Articular chondrocyte of knee joint (primary cell): ENCODE data around the gene RASIP1. TPM values are rescaled to one million over a fixed set of nuclear protein-coding genes. Genes with fewer than 3 reads are reported as not detected.

Source experiments
- total RNA-seq: library from RNA; depleted of rRNA; stranded (reverse); fragments of >200 nt; gene quantifications from 2 replicates; pipeline ENCODE4 v1.2.3, GENCODE V29; 2012

Gene RASIP1, protein sequence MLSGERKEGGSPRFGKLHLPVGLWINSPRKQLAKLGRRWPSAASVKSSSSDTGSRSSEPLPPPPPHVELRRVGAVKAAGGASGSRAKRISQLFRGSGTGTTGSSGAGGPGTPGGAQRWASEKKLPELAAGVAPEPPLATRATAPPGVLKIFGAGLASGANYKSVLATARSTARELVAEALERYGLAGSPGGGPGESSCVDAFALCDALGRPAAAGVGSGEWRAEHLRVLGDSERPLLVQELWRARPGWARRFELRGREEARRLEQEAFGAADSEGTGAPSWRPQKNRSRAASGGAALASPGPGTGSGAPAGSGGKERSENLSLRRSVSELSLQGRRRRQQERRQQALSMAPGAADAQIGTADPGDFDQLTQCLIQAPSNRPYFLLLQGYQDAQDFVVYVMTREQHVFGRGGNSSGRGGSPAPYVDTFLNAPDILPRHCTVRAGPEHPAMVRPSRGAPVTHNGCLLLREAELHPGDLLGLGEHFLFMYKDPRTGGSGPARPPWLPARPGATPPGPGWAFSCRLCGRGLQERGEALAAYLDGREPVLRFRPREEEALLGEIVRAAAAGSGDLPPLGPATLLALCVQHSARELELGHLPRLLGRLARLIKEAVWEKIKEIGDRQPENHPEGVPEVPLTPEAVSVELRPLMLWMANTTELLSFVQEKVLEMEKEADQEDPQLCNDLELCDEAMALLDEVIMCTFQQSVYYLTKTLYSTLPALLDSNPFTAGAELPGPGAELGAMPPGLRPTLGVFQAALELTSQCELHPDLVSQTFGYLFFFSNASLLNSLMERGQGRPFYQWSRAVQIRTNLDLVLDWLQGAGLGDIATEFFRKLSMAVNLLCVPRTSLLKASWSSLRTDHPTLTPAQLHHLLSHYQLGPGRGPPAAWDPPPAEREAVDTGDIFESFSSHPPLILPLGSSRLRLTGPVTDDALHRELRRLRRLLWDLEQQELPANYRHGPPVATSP
- 0.91 and 1.3 TPM in 2 replicates for total RNA-seq

DNA sequence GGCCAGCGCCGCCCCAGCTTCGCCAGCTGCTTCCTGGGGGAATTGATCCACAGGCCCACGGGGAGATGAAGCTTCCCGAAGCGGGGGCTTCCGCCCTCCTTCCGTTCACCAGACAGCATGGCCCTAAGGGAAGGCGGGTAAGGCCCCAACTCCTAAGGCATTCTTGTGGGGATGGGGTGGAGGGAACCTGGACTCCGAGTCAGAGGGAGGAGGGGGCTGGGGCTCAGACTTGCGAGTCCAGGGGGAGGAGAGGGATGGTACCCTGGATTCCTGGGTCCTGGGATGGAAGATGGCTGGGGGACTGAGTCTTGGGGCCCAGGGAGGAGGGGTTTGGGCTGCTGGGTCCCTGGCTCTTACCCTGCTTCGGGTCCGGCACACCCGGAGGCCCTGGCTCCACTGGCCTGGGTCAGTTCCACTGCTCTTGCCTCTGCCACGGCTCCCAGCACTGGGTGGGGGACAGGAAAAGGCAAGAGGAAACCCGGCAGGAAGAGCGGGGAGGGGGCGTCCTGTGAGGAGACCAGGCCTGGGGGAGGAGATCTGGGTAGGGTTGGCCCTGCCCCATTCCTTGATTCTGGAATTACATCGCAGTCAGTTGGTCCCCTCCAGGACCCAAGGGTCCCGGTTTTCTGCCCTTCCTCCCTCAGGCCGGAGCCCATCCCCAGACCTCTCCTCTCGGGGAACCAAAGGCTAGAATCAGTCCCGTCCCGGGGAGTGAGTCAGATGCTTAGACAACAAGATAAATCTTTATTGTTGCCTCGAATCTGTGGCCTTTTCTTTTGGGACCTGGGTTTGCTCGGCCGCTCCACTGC lies at the start of gene RASIP1:
Gene RASIP1 (minus strand): TSS at position 447 of the 809 bp plus-strand sequence. CDS start 328 bp downstream, at position 119.

DNA sequence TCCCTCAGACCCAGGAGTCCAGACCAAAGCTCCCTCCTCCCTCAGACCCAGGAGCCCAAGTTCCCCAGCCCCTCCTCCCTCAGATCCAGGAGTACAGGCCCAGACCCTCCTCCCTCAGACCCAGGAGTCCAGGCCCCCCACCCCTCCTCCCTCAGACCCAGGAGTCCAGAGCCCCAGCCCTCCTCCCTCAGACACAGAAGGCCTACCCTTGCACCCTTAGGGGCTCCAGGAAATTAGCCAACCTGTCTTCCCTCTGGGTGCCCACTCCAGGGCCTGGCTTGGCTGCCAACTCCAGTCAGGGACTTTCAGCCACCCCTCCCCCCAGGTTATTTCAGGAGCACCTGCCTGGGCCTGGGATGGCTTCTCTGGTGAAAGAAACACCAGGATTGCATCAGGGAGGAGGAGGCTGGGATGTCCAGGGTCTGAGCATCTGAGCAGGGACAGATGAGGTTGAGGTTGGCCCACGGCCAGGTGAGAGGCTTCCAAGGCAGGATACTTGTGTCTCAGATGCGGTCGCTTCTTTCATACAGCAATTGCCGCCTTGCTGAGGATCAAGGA lies 14.8 kb upstream of the RASIP1 start, which contains the start of gene FGF21:
Gene FGF21 (plus strand): TSS at position 441 of the 558 bp plus-strand sequence. CDS start 713 bp downstream, outside the sequence.

DNA sequence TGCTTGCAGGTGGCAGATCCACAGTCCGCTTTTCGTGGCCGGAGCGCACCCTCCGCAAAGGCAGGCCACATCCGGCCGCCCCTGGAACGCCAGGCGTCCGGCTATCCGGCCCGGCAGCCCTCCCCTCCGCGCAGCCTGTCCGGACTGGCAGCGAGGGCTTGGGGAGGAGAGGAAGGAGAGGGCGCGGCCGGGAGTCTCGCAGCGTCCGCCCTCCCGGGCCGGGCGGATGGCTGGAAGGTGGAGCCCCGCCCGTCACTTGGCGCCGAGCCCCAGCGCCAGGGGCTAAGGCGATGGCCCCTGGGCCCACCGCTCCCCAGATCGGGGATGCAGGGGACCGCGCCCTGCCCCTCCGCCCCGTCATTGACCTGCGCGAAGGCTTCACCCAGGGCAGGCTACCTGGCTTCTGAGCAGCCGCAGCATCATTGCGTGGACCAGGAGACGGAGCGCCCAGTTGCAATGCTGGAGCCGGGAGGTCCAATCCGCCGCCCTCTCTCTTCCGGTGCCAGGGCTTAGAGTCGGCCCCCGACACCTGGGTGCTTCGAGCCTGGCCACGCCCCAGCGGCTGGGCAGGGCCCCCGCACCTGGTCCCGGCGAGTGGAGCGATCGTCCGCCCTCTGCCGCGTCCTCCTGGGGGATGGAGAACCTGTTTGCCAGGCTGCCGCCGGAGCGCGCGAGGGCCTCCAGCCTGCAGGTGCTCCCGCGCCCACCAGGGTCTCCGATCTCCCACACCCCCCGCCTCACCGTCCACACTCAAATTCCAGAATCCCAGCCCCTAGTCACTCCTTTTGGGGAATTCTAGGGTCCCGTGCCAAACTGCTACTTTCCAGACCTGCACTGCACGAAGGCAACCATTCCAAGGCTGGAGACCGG lies 12.3 kb upstream of the RASIP1 start, which contains the start of gene FUT1:
Gene FUT1 (minus strand): TSS at position 146 of the 870 bp plus-strand sequence. CDS start 1,360 bp downstream, outside the sequence.

DNA sequence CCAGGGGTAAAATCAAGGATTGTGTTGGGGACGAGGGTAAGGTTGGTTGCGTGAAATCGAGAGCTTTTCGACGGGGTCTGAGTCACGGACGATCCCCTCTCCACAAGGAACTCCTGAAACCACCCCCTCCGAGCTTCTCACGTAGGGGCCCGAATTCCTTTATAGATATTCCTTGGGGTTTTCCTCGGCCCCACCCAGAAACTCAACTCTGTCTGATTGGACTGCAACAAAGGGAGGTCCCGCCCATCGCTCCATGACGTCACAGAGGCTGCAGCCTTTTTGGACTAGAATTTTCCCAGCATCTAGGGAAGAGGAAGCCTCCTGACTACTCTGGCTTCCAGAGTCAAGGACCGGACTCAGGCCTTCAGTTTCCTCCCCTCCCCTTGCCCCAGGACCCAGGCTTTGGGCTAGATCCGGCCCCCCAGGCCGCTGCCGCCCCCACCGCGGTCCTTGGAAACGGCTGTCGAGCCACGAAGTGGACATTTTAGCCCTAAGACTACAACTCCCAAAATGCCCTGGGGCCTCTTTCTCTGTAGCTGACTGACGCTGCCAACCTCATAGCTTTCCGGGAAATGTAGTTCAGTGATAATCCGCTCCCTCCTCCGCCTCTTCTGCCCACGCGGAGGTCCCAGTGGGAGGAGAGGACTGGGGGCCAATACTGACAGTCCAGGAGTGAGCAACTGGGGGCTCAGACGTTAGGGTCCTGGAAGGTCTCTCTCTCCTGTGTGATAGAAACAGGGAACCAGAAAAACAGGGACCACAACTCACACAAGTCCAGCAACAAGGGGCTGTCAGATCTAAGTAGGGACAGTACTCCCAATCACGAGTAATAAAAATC lies 6.5 kb upstream of the RASIP1 start, which contains the start of gene IZUMO1:
Gene IZUMO1 (minus strand): TSS at position 172 of the 838 bp plus-strand sequence. CDS start 1,050 bp downstream, outside the sequence.

DNA sequence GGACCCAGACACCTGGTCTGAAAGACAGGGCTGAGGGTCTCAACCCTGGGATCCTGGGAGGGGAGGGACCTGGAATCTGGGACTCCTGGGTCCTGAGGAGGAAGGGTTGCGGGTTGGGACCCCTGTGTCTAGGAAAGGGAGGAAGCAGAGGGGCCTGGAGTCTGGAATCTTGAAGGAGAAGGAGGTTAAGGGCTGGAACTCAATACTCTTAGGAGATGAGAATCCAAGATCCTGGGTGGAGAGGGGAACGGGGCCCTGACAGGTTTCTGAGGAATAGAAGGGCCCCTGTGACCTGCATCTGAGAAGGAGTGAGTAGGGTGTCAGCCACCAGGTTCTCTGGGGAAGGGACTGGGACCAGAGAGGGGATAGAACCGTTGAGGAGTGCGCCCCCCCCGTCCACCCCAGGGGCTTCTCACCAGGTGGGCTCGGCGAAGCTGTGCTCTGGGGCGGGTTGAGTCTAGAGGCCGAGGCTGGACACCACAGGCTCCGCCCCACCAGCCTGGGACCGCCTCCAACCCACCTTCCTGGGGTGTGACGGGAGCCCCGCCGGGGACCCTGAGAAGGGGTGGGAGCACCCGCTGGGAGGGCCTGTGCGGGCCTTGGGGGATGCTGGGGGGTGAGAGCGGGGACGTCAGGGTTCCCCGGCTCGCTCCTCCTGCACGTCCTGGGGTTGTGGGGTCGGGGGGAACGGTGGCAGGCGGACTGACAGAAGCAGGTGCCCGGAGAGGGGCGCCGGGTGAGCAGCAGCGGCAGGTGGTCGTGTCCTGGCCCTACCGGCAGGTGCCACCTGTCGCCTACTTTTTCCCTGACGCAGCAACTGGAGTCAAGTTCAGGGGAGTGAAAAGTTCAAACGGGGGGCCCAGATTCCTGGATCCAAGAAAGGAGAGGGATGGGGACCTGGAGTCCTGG lies 20.9 kb downstream of the RASIP1 start, which contains the start of gene MAMSTR:
Gene MAMSTR (minus strand): TSS at position 463 of the 909 bp plus-strand sequence. CDS start 694 bp downstream, outside the sequence.

DNA sequence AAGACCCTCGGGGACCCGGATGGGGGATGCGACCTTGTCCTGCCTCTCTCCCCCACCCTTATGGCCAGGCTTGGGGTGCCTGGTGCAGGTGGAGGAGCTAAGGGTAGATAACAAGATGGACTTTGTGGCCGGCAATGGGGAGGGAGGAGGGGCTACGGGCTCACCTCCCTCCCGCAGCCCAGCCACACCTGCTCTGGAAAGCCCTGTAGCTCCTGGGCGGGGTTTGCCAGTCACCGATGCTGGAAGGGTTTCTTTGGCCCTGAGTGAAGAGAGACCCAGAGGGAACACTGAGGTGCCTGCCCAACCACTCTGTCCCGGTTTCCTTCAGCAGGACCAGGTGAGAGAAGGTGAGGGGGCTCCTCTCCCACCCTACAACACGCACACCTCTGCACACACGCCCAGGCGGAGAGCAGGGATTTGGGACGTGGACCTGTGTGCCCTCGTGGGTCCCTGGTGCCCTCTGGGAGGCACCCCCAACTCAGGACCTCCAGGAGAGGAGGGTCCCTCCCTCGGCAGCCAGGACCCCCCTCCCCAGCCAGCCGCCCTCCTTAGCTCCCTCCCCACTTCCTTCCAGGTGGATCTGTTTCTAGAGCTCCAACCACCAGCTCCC lies 44.6 kb downstream of the RASIP1 start, which contains the start of gene FUT2:
Gene FUT2 (plus strand): TSS at position 229 of the 610 bp plus-strand sequence. CDS start 6,986 bp downstream, outside the sequence.

DNA sequence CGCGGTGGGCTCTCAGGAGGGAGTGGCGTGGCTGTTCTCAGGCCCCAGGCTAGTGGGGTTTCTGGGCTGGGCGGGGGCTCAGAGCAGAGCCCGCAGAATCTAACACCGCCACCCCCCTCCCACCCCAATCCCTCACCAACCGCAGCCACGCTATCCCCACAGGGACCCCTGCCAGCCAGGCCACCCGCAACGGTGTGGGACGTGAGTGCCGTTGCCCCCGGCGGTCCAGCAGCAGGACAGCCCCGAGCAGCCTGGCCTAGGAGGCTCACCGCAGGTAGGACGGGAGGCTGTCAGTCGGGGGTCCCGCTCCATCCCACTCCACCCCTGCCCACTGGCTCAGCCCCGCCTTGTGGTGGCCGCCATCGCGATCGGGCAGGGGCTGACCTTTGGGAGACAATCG lies 67.4 kb downstream of the RASIP1 start, which contains the start of gene NTN5:
Gene NTN5 (minus strand): TSS at position 24 of the 400 bp plus-strand sequence. CDS start 2,031 bp downstream, outside the sequence.

Other genes with a start within 250 kb of the RASIP1 start
- gene LMTK3, start 228.8 kb downstream of the RASIP1 start, total RNA-seq, result under 0.01 and 0.11 TPM in 2 replicates
- gene SULT2B1, start 188.4 kb downstream of the RASIP1 start, total RNA-seq, result not detected in 2 replicates
- not detected in 2 replicates for gene SPACA4, start 133.9 kb downstream of the RASIP1 start, total RNA-seq
- 0.65 TPM in 1 of 2 replicates, not detected in the other for gene FAM83E, start 125.5 kb downstream of the RASIP1 start, total RNA-seq
- gene RPL18, start 121.4 kb downstream of the RASIP1 start, total RNA-seq, result 1,190 and 1,683 TPM in 2 replicates
- 8.4 and 8.9 TPM in 2 replicates for gene SPHK2, start 121.1 kb downstream of the RASIP1 start, total RNA-seq
- 4.5 and 5.0 TPM in 2 replicates for gene DBP, start 103.2 kb downstream of the RASIP1 start, total RNA-seq
- gene CA11, start 94.4 kb downstream of the RASIP1 start, total RNA-seq, result 0.78 and 1.4 TPM in 2 replicates
- 0.22 TPM in 1 of 2 replicates, not detected in the other for gene NTN5, start 67.6 kb downstream of the RASIP1 start, total RNA-seq
- not detected in 2 replicates for gene FUT2, start 44.6 kb downstream of the RASIP1 start, total RNA-seq
- 1.7 and 2.9 TPM in 2 replicates for gene MAMSTR, start 20.9 kb downstream of the RASIP1 start, total RNA-seq
- not detected in 2 replicates for gene IZUMO1, start 6.3 kb upstream of the RASIP1 start, total RNA-seq
- gene FUT1, start 12.0 kb upstream of the RASIP1 start, total RNA-seq, result 0.22 TPM in 1 of 2 replicates, not detected in the other
- gene FGF21, start 14.9 kb upstream of the RASIP1 start, total RNA-seq, result not detected in 2 replicates
- 21.4 and 28.0 TPM in 2 replicates for gene BCAT2, start 70.4 kb upstream of the RASIP1 start, total RNA-seq
- gene HSD17B14, start 95.9 kb upstream of the RASIP1 start, total RNA-seq, result 2.2 and 6.8 TPM in 2 replicates
- 23.1 and 31.3 TPM in 2 replicates for gene PLEKHA4, start 128.0 kb upstream of the RASIP1 start, total RNA-seq
- 59.2 and 70.2 TPM in 2 replicates for gene PPP1R15A, start 131.8 kb upstream of the RASIP1 start, total RNA-seq
- gene TULP2, start 158.1 kb upstream of the RASIP1 start, total RNA-seq, result 0.11 TPM in 1 of 2 replicates, not detected in the other
- gene NUCB1, start 159.7 kb upstream of the RASIP1 start, total RNA-seq, result 258 and 269 TPM in 2 replicates
- 0.13 and 0.32 TPM in 2 replicates for gene DHDH, start 193.1 kb upstream of the RASIP1 start, total RNA-seq
- 34.5 and 37.1 TPM in 2 replicates for gene BAX, start 214.3 kb upstream of the RASIP1 start, total RNA-seq
- 3,310 and 5,078 TPM in 2 replicates for gene FTL, start 224.7 kb upstream of the RASIP1 start, total RNA-seq